MCF 10A (cell line): ENCODE results near the gene STAT4. TPM values are rescaled to one million over a fixed set of nuclear protein-coding genes. Genes with fewer than 3 reads are reported as not detected.

Experiments
- BruUV-seq: library from RNA; stranded (reverse); fragments of 400-500 nt; replicated peaks from 2 replicates; lab custom pipeline; 2021; lab: Mats Ljungman, UMichigan
- CTCF ChIA-PET: fragments of 300-600 bp; sonication (Branson Sonifier 250); formaldehyde crosslinking; extraction: SDS; loops from one replicate; lab custom pipeline; 2021; ENCODE audit warnings: antibody characterized with exemption, inconsistent platforms; lab: Yijun Ruan, JAX
- POLR2A ChIA-PET: fragments of 300-600, 350-650 bp; sonication (Branson Sonifier 250); formaldehyde crosslinking; extraction: SDS; loops from one replicate; lab custom pipeline; 2020; ENCODE audit warnings: antibody characterized with exemption, inconsistent platforms; lab: Yijun Ruan, JAX
- DNase-seq: peaks from one replicate; pipeline ENCODE4 v3.0.0-alpha.2; 2018; ENCODE audit not compliant: unreplicated experiment
- H3K27ac Mint-ChIP-seq: one replicate; pipeline ENCODE4 v1.8.0; 2022; ENCODE audit warnings: mild to moderate bottlenecking, low read depth, mixed read lengths; ENCODE audit not compliant: unreplicated experiment
- H3K27me3 Mint-ChIP-seq: one replicate; pipeline ENCODE4 v1.8.0; 2022; ENCODE audit warnings: mixed read lengths; ENCODE audit not compliant: insufficient read depth, unreplicated experiment
- H3K36me3 Mint-ChIP-seq: one replicate; pipeline ENCODE4 v1.8.0; 2022; ENCODE audit warnings: mild to moderate bottlenecking, moderate library complexity, mixed read lengths; ENCODE audit not compliant: insufficient read depth, unreplicated experiment
- H3K4me1 Mint-ChIP-seq: one replicate; pipeline ENCODE4 v1.8.0; 2022; ENCODE audit warnings: mixed read lengths; ENCODE audit not compliant: insufficient read depth, unreplicated experiment
- H3K4me3 Mint-ChIP-seq: one replicate; pipeline ENCODE4 v1.8.0; 2022; ENCODE audit warnings: mild to moderate bottlenecking, moderate library complexity, mixed read lengths; ENCODE audit not compliant: unreplicated experiment
- H3K9me3 Mint-ChIP-seq: one replicate; pipeline ENCODE4 v1.8.0; 2022; ENCODE audit warnings: mixed read lengths; ENCODE audit not compliant: unreplicated experiment
- intact Hi-C: fragments of 100-400 bp; cut with micrococcal nuclease; formaldehyde crosslinking; loops from 2 replicates; pipeline ENCODE4 v1.14.1; 2022
- total RNA-seq: library from RNA; stranded (reverse); gene quantifications from 2 replicates; pipeline ENCODE4 v1.2.3, GENCODE V29; 2022
- TF ChIP-seq, protein P1 (sequence below): fragments of 200-600 bp; IDR thresholded peaks from one replicate; pipeline ENCODE4 v1.8.0; 2022; ENCODE audit warnings: antibody characterized with exemption, mild to moderate bottlenecking; ENCODE audit not compliant: unreplicated experiment

STAT4 gene
- total RNA-seq, 1 experiment from 2014 or later, result 1.4 TPM

DNA sequence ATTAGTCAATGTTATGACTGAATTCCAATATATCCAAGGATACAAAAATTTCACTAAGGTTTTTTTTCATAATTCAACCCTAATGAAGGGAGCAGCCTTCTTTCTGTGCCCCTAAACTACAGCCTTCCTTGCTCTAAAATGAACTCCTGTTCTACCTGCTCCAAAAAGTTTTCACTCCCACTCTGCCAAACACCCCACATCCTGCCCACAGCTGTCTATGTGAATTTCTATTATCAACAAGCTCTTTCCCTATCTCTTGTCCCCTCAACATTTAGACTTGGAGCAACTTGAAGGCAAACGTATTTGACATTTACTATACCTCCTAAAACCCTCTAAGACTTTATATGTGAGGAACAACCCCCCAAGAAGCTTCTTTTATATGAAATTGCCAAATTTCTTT is 2.5 kb downstream of the STAT4 start:
- CTCF ChIA-PET, result interaction anchor here (0.6 to 14.4 kb wide), 2 partner anchors 97 to 98 kb away, joined by 3 to 604 read pairs; no protein-coding TSS in a partner anchor
- no peak overlapping the region for H3K4me3 Mint-ChIP-seq
- H3K36me3 Mint-ChIP-seq, result no peaks in the 10 kb centered on the region
- POLR2A ChIA-PET, result interaction anchor here (0.9 kb wide), 1 partner anchor 98 kb away, joined by 4 read pairs; no protein-coding TSS in a partner anchor
- no TSS peak for BruUV-seq
- H3K27me3 Mint-ChIP-seq, result peaks cover 10% of the 10 kb centered on the region
- TF ChIP-seq, protein P1, sequence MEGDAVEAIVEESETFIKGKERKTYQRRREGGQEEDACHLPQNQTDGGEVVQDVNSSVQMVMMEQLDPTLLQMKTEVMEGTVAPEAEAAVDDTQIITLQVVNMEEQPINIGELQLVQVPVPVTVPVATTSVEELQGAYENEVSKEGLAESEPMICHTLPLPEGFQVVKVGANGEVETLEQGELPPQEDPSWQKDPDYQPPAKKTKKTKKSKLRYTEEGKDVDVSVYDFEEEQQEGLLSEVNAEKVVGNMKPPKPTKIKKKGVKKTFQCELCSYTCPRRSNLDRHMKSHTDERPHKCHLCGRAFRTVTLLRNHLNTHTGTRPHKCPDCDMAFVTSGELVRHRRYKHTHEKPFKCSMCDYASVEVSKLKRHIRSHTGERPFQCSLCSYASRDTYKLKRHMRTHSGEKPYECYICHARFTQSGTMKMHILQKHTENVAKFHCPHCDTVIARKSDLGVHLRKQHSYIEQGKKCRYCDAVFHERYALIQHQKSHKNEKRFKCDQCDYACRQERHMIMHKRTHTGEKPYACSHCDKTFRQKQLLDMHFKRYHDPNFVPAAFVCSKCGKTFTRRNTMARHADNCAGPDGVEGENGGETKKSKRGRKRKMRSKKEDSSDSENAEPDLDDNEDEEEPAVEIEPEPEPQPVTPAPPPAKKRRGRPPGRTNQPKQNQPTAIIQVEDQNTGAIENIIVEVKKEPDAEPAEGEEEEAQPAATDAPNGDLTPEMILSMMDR, result no peak
- no peak overlapping the region for H3K27ac Mint-ChIP-seq
- no peaks in the 10 kb centered on the region for H3K9me3 Mint-ChIP-seq
- intact Hi-C loops, result no loop called here
- no peaks in the 10 kb centered on the region for H3K4me1 Mint-ChIP-seq
- DNase-seq, result no peak

DNA sequence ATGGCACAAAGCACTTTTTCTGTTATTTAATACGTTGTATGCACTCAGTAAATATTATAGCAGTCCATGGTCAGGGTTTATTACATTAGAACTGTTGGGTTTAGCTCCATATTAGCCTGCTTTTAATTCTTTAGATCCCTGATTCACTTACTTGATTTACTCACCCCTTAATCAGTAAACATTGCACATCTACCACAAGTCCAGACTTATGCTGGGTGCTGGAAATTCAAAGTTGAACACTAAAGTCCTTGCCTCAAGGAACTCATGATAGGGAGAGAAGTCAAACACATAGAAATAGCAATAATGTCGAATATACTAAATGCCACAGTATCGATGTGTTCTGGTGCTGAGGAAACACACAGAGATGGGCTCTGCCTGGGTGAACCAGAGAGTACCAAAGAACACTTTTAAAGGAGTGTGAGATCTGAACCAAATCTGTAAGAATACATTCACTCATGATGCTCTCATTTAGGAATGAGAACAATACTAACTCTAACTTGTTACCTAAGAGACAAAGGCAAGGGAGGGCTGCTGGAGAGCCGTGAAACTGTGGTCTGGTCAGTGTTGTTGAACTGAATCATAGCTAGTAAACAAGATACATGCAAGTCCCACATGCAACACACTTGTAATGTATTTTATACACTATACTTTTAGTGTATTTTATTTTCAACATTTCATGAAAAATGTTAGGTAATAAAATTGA is 4.9 kb downstream of the STAT4 start:
- Mint-ChIP-seq H3K36me3 (no peaks in the 10 kb centered on the region), H3K9me3 (no peaks in the 10 kb centered on the region), H3K4me1 (no peaks in the 10 kb centered on the region), H3K27me3 (peaks cover 10% of the 10 kb centered on the region), H3K4me3 (no peak overlapping the region), H3K27ac (no peak overlapping the region)
- POLR2A ChIA-PET, result no interaction called here
- DNase-seq, result no peak
- CTCF ChIA-PET, result interaction anchor here (1.3 to 3.5 kb wide), 2 partner anchors 9 to 94 kb away, joined by 4 to 27 read pairs; no protein-coding TSS in a partner anchor
- BruUV-seq, result no TSS peak
- intact Hi-C loops, result no loop called here
- TF ChIP-seq, protein P1, result no peak

- no peaks in the 10 kb centered on the region for H3K4me1 Mint-ChIP-seq
- intact Hi-C loops, result no loop called here
- POLR2A ChIA-PET, result no interaction called here
Measured at GRCh38 chr2:191144217-191144616, 6.6 kb downstream of the STAT4 start.

GRCh38 chr2:191143791-191144190 is 7.0 kb downstream of the STAT4 start:
- H3K9me3 Mint-ChIP-seq, result peaks cover 9% of the 10 kb centered on the region
- no peak overlapping the region for H3K27ac Mint-ChIP-seq
- peaks cover 6% of the 10 kb centered on the region for H3K36me3 Mint-ChIP-seq
- peaks cover 3% of the 10 kb centered on the region for H3K27me3 Mint-ChIP-seq
- no TSS peak for BruUV-seq
- intact Hi-C loops, result no loop called here
- H3K4me1 Mint-ChIP-seq, result no peaks in the 10 kb centered on the region
- ChIA-PET POLR2A (interaction anchor here (0.6 kb wide), 1 partner anchor 9 kb away, joined by 5 read pairs; no protein-coding TSS in a partner anchor), CTCF (interaction anchor here (1.0 to 3.2 kb wide), 4 partner anchors 12 to 94 kb away, joined by 3 to 14 read pairs (median 10); no protein-coding TSS in a partner anchor)
- no peak for DNase-seq
- no peak overlapping the region for H3K4me3 Mint-ChIP-seq
- TF ChIP-seq, protein P1, result no peak

More at GRCh38 chr2:191144217-191144616, 6.6 kb downstream of the STAT4 start:
- CTCF ChIA-PET, result interaction anchor here (1.0 to 3.5 kb wide), 3 partner anchors 11 to 95 kb away, joined by 3 to 27 read pairs (median 14); no protein-coding TSS in a partner anchor
- no TSS peak for BruUV-seq
- no peak overlapping the region for H3K27ac Mint-ChIP-seq
- H3K36me3 Mint-ChIP-seq, result peaks cover 1% of the 10 kb centered on the region
- peaks cover 7% of the 10 kb centered on the region for H3K27me3 Mint-ChIP-seq
- no peak overlapping the region for H3K4me3 Mint-ChIP-seq
- DNase-seq, result no peak
- H3K9me3 Mint-ChIP-seq, result peaks cover 6% of the 10 kb centered on the region
- TF ChIP-seq, protein P1, result no peak
